B cell (primary cell): Measurements from ENCODE around the gene SLC9A7.

Experiments
- CTCF ChIP-seq: fragments of 200-600 bp; IDR thresholded peaks from one replicate; pipeline ENCODE4 v1.8.0; 2022; ENCODE audit warnings: antibody characterized with exemption, mild to moderate bottlenecking
- EZH2 ChIP-seq: IDR thresholded peaks from 2 replicates; pipeline ENCODE4 v1.6.1; 2012; ENCODE audit warnings: borderline replicate concordance, low read depth, mild to moderate bottlenecking, moderate library complexity, low read length; ENCODE audit not compliant: insufficient read depth, poor library complexity, severe bottlenecking

GRCh38 chrX:46617906-46618305 is 141.0 kb downstream of the SLC9A7 start:
- no peak for TF ChIP-seq CTCF
- TF ChIP-seq EZH2 = no peak
